ENCODE data around the gene RABEPK. TPM values are rescaled to one million over a fixed set of nuclear protein-coding genes. Genes with fewer than 3 reads are reported as not detected.

The RABEPK gene
- total RNA-seq, 1 experiment from 2014 or later, result 21.8 TPM

DNA sequence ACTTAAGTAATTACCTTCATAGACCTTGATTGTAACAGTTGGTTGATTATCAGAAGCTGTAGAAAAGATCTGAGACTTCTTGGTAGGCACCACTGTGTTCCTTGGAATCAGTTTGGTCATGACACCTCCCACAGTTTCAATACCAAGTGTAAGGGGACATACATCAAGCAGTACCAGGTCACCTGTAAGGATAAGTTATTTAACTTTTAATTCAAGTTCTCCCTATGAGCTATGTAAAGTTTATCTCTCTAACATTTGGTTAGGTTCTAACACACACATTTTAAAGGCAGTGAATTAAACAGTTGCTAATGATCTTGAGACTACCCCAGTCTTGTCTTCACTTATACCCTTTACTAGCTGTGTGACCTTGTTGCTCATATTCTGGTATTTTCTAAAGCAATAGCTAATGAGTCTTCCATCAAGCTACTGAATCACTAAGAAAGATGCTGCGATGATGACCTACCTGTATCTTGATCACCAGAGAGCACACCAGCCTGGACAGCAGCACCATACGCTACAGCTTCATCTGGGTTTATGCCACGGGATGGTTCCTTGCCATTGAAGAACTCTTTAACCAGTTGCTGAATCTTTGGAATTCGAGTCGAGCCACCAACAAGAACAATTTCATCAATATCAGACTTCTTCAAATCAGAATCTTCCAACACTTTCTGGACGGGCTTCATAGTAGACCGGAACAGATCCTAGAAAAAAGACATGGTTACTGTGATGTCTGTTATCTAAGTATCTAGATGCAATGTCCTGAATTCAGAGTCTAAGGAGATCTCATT lies 38.0 kb downstream of the RABEPK start:
- Histone ChIP-seq H4K5ac (ENCODE audit: insufficient read length, low read depth, low read length) (no peak overlapping the region), H3K56ac (ENCODE audit: insufficient read length, low read depth, low read length) (no peak overlapping the region), H3K79me1 (ENCODE audit: insufficient read depth, low read depth, low read length, poor library complexity, severe bottlenecking) (peaks cover 4% of the 10 kb centered on the region), H2AK5ac (ENCODE audit: insufficient read length, low read length) (no peak overlapping the region), H3K14ac (ENCODE audit: insufficient read depth, low read length) (no peak overlapping the region), H4K20me1 (ENCODE audit: control insufficient read depth, insufficient read depth, insufficient read length) (peaks cover 2% of the 10 kb centered on the region), H3K79me2 (ENCODE audit: insufficient read depth, low read length) (peaks cover 11% of the 10 kb centered on the region; the same call in 1 of the 2 replicates), H2BK15ac (ENCODE audit: low read depth, low read length) (no peak overlapping the region), H3T11ph (ENCODE audit: low read length) (no peak overlapping the region), H3K9me3 (ENCODE audit: control insufficient read depth, low read depth, low read length) (no peaks in the 10 kb centered on the region), H3K9ac (ENCODE audit: extremely low read depth, insufficient read length, low read length) (no peak overlapping the region), H4K8ac (replicated peaks; ENCODE audit: insufficient read length, low read depth, low read length) (no peak overlapping the region), H3K4me1 (ENCODE audit: insufficient read depth, low read length) (no peaks in the 10 kb centered on the region), H2BK5ac (ENCODE audit: insufficient read length, low read length) (no peak overlapping the region), H2BK20ac (ENCODE audit: low read depth, low read length, poor library complexity, severe bottlenecking) (no peak overlapping the region), H3K18ac (ENCODE audit: insufficient read length, low read depth, low read length) (no peak overlapping the region), H3K23me2 (ENCODE audit: insufficient read length, low read depth, low read length, poor library complexity, severe bottlenecking) (no peaks in the 10 kb centered on the region), H3K4ac (ENCODE audit: low read depth, low read length) (no peak overlapping the region), H3K27me3 (ENCODE audit: insufficient read depth, low read length) (no peaks in the 10 kb centered on the region), H2BK120ac (ENCODE audit: low read depth, low read length, poor library complexity, severe bottlenecking) (no peak overlapping the region), H4K91ac (ENCODE audit: insufficient read length, low read depth, low read length) (no peak overlapping the region), H2AFZ (ENCODE audit: low read length) (no peak overlapping the region), H2BK12ac (ENCODE audit: insufficient read length, low read depth, low read length) (no peak overlapping the region), H3K23ac (ENCODE audit: insufficient read length, low read depth, low read length) (no peak overlapping the region), H3K4me2 (ENCODE audit: insufficient read depth, insufficient read length, low read length) (no peak overlapping the region), H3K27ac (ENCODE audit: insufficient read length, low read depth, low read length) (no peak overlapping the region)
- peaks cover 46 to 69% (median 62%) of the 10 kb centered on the region in 3 experiments for H3K36me3 Mint-ChIP-seq (ENCODE audit: insufficient read depth in 1 of 3, low read depth in 3 of 3)
- DNase-seq, result no peak
- WGBS (ENCODE audit: extremely low coverage, insufficient read length, low lambda C conversion rate), result no CpG with 5 or more reads among the region's 7 CpGs
- TF ChIP-seq, protein P1, sequence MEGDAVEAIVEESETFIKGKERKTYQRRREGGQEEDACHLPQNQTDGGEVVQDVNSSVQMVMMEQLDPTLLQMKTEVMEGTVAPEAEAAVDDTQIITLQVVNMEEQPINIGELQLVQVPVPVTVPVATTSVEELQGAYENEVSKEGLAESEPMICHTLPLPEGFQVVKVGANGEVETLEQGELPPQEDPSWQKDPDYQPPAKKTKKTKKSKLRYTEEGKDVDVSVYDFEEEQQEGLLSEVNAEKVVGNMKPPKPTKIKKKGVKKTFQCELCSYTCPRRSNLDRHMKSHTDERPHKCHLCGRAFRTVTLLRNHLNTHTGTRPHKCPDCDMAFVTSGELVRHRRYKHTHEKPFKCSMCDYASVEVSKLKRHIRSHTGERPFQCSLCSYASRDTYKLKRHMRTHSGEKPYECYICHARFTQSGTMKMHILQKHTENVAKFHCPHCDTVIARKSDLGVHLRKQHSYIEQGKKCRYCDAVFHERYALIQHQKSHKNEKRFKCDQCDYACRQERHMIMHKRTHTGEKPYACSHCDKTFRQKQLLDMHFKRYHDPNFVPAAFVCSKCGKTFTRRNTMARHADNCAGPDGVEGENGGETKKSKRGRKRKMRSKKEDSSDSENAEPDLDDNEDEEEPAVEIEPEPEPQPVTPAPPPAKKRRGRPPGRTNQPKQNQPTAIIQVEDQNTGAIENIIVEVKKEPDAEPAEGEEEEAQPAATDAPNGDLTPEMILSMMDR (conservative IDR thresholded peaks at IDR 0.05), result no peak
- H3K27me3 Mint-ChIP-seq (ENCODE audit: low read depth), result no peaks in the 10 kb centered on the region; the same call in 1 of the 2 replicates
- H3K27ac Mint-ChIP-seq, result peak overlapping the region in 1 of 3 experiments; percentile 21; a peak in 1 of 7 replicates
- peaks cover 0 to 4% of the 10 kb centered on the region in 2 experiments; a peak in 1 of 5 replicates for H3K9me3 Mint-ChIP-seq
- peak overlapping the region; percentile 97 to 98 for H3K4me3 Mint-ChIP-seq
- H3K4me1 Mint-ChIP-seq, result peaks cover 24 to 28% of the 10 kb centered on the region in 2 experiments

All from H9 (cell line).